PC-9 (cell line): ENCODE measurements around the gene E2F4. TPM values are rescaled to one million over a fixed set of nuclear protein-coding genes. Genes with fewer than 3 reads are reported as not detected.

ENCODE experiments used
- BruUV-seq: library from RNA; stranded (reverse); fragments of 400-500 nt; replicated peaks from 2 replicates; lab custom pipeline; 2021; lab: Mats Ljungman, UMichigan
- CTCF ChIA-PET: fragments of 300-600 bp; sonication (Branson Sonifier 250); formaldehyde crosslinking; loops from one replicate; lab custom pipeline; 2022; ENCODE audit warnings: antibody characterized with exemption; lab: Charles Lee
- POLR2A ChIA-PET: fragments of 300-600 bp; sonication (Branson Sonifier 250); formaldehyde crosslinking; loops from one replicate; lab custom pipeline; 2022; ENCODE audit warnings: antibody characterized with exemption; ENCODE audit not compliant: unreplicated experiment; lab: Charles Lee
- DNase-seq, 2 experiments: peaks; one replicate each; pipeline versions ENCODE4 v3.0.0 to v3.0.0-alpha.2; 2015 to 2022; ENCODE audit warnings: mixed read lengths in 1 of 2
- H2AFZ ChIP-seq: fragments of 200-600 bp; sonication (generic); 2 replicates; pipeline ENCODE4 v1.8.1; 2017; ENCODE audit warnings: antibody characterized with exemption
- H3F3A ChIP-seq: fragments of 200-600 bp; sonication (generic); 2 replicates; pipeline ENCODE4 v1.8.1; 2017; ENCODE audit warnings: antibody characterized with exemption, mild to moderate bottlenecking, low read depth; ENCODE audit not compliant: insufficient read depth
- H3K27ac ChIP-seq: fragments of 200-600 bp; sonication (generic); 2 replicates; pipeline ENCODE4 v1.6.1; 2016; ENCODE audit warnings: mixed run types
- H3K27me3 ChIP-seq: fragments of 200-600 bp; sonication (generic); 2 replicates; pipeline ENCODE4 v1.6.1; 2016; ENCODE audit warnings: low read depth, mixed run types; ENCODE audit not compliant: insufficient read depth
- H3K36me3 ChIP-seq: fragments of 200-600 bp; sonication (generic); 2 replicates; pipeline ENCODE4 v1.6.1; 2016; ENCODE audit warnings: low read depth, mixed run types
- H3K4me1 ChIP-seq: fragments of 200-600 bp; sonication (generic); replicated peaks from 2 replicates; pipeline ENCODE4 v1.6.1; 2016; ENCODE audit warnings: mixed run types; ENCODE audit not compliant: insufficient read depth
- H3K4me2 ChIP-seq: fragments of 200-600 bp; sonication (generic); 2 replicates; pipeline ENCODE4 v1.6.1; 2017; ENCODE audit warnings: mixed run types
- H3K4me3 ChIP-seq: fragments of 200-600 bp; sonication (generic); 2 replicates; pipeline ENCODE4 v1.6.1; 2016; ENCODE audit warnings: mixed run types
- H3K79me2 ChIP-seq: fragments of 200-600 bp; sonication (generic); 2 replicates; pipeline ENCODE4 v1.6.1; 2017; ENCODE audit warnings: low read depth, mixed run types
- H3K9me2 ChIP-seq: fragments of 200-600 bp; sonication (generic); 2 replicates; pipeline ENCODE4 v1.8.1; 2017; ENCODE audit warnings: mild to moderate bottlenecking; ENCODE audit not compliant: insufficient read depth
- H3K9me3 ChIP-seq: fragments of 200-600 bp; sonication (generic); 2 replicates; pipeline ENCODE4 v1.8.1; 2016; ENCODE audit warnings: low read depth; ENCODE audit not compliant: insufficient read depth
- H4K20me1 ChIP-seq: fragments of 200-600 bp; sonication (generic); 2 replicates; pipeline ENCODE4 v1.8.1; 2017; ENCODE audit not compliant: insufficient read depth
- CTCF ChIP-seq: fragments of 200-600 bp; sonication (generic); conservative IDR thresholded peaks from 2 replicates; pipeline ENCODE4 v1.6.1; 2017; ENCODE audit warnings: mixed run types, antibody characterized with exemption, mild to moderate bottlenecking, moderate library complexity
- EZH2 ChIP-seq: fragments of 200-600 bp; sonication (generic); IDR thresholded peaks from 2 replicates; pipeline ENCODE4 v1.8.0; 2017; ENCODE audit warnings: antibody characterized with exemption, low read depth
- intact Hi-C: fragments of 100-400 bp; cut with micrococcal nuclease; formaldehyde crosslinking; loops from one replicate; pipeline ENCODE4 v1.10.0; 2022; ENCODE audit not compliant: unreplicated experiment
- total RNA-seq: library from RNA; stranded (reverse); gene quantifications from 2 replicates; pipeline ENCODE4 v1.2.3, GENCODE V29; 2021

E2F4 gene
- total RNA-seq, 1 experiment from 2014 or later, result 78.4 TPM

GRCh38 chr16:67229906-67230808 lies 38.2 kb downstream of the E2F4 start:
- no TSS peak for BruUV-seq
- CTCF ChIA-PET, result no interaction called here

GRCh38 chr16:67230809-67231660 lies 39.1 kb downstream of the E2F4 start:
- ChIA-PET POLR2A (no interaction called here), CTCF (no interaction called here)
- H3K4me1 ChIP-seq, result peaks cover 8% of the 10 kb centered on the region
- BruUV-seq, result no TSS peak
- intact Hi-C loops, result no loop called here
- H4K20me1 ChIP-seq, result no peaks in the 10 kb centered on the region
- H3K4me3 ChIP-seq, result no peak overlapping the region
- no peaks in the 10 kb centered on the region for H3K27me3 ChIP-seq
- no peak overlapping the region for H3K27ac ChIP-seq
- H3F3A ChIP-seq, result peaks cover 28% of the 10 kb centered on the region
- H3K9me2 ChIP-seq, result no peaks in the 10 kb centered on the region
- peaks cover 6% of the 10 kb centered on the region for H3K36me3 ChIP-seq
- peaks cover 17% of the 10 kb centered on the region for H3K79me2 ChIP-seq
- TF ChIP-seq CTCF, result no peak
- no peak for TF ChIP-seq EZH2
- H2AFZ ChIP-seq, result no peak overlapping the region
- no peaks in the 10 kb centered on the region for H3K9me3 ChIP-seq
- no peak overlapping the region for H3K4me2 ChIP-seq
- no peak for DNase-seq

More at GRCh38 chr16:67229906-67230808, 38.2 kb downstream of the E2F4 start:
- peaks cover 8% of the 10 kb centered on the region for H3K4me1 ChIP-seq
- H3K27ac ChIP-seq, result no peak overlapping the region
- no peaks in the 10 kb centered on the region for H3K9me2 ChIP-seq
- peaks cover 5% of the 10 kb centered on the region; the same call in 1 of the 2 replicates for H3K36me3 ChIP-seq
- H3K79me2 ChIP-seq, result peaks cover 16% of the 10 kb centered on the region
- intact Hi-C loops, result no loop called here
- no peak overlapping the region for H3K4me2 ChIP-seq
- TF ChIP-seq CTCF (no peak), EZH2 (no peak)
- no peak overlapping the region for H2AFZ ChIP-seq
- POLR2A ChIA-PET, result no interaction called here
- peaks cover 22% of the 10 kb centered on the region for H3F3A ChIP-seq
- no peak overlapping the region for H3K4me3 ChIP-seq
- H4K20me1 ChIP-seq, result no peaks in the 10 kb centered on the region
- DNase-seq, result no peak
- no peaks in the 10 kb centered on the region for H3K27me3 ChIP-seq
- no peaks in the 10 kb centered on the region for H3K9me3 ChIP-seq

- intact Hi-C loops, result no loop called here
- TF ChIP-seq EZH2 (no peak), CTCF (no peak)
- Histone ChIP-seq H2AFZ (no peak overlapping the region), H3K4me3 (no peak overlapping the region), H3K27ac (no peak overlapping the region), H3K9me2 (no peaks in the 10 kb centered on the region), H3K9me3 (no peaks in the 10 kb centered on the region), H3F3A (peaks cover 34% of the 10 kb centered on the region), H3K79me2 (peaks cover 5% of the 10 kb centered on the region), H3K27me3 (no peaks in the 10 kb centered on the region), H4K20me1 (no peaks in the 10 kb centered on the region), H3K4me2 (no peak overlapping the region), H3K4me1 (no peaks in the 10 kb centered on the region), H3K36me3 (peaks cover 16% of the 10 kb centered on the region)
- BruUV-seq, result no TSS peak
- CTCF ChIA-PET, result interaction anchor here (0.5 kb wide), 1 partner anchor 869 kb away, joined by 6 read pairs; no protein-coding TSS in a partner anchor
- POLR2A ChIA-PET, result no interaction called here
- no peak for DNase-seq
These were observed 41.6 kb downstream of the E2F4 start for GRCh38 chr16:67233596-67233995.
